Activated CD4-positive, alpha-beta T cell treated with anti-CD3 and anti-CD28 coated beads for 36 hours (primary cell): ENCODE results near the gene GDPD5. TPM values are rescaled to one million over a fixed set of nuclear protein-coding genes. Genes with fewer than 3 reads are reported as not detected.

Source experiments
- ATAC-seq: fragments of 200-7000 bp; cut with Tn5 transposase; one replicate; pipeline ENCODE4 v1.10.0; 2021; ENCODE audit warnings: mild to moderate bottlenecking, moderate library complexity
- CTCF ChIA-PET: fragments of 350-600 bp; sonication (Branson Sonifier 250); formaldehyde crosslinking; loops from one replicate; lab custom pipeline; 2021; ENCODE audit warnings: antibody characterized with exemption; lab: Charles Lee
- POLR2A ChIA-PET: fragments of 350-600 bp; sonication (Branson Sonifier 250); formaldehyde crosslinking; loops from one replicate; lab custom pipeline; 2021; ENCODE audit warnings: antibody characterized with exemption, inconsistent platforms; lab: Charles Lee
- DNase-seq: peaks from one replicate; pipeline ENCODE4 v3.0.0-alpha.2; 2020
- H3K27ac Mint-ChIP-seq: one replicate; pipeline ENCODE4 v1.8.0; 2021; ENCODE audit warnings: mixed read lengths
- H3K27me3 Mint-ChIP-seq: one replicate; pipeline ENCODE4 v1.8.0; 2021; ENCODE audit warnings: mixed read lengths
- H3K36me3 Mint-ChIP-seq: one replicate; pipeline ENCODE4 v1.8.0; 2021; ENCODE audit warnings: low read depth, mixed read lengths
- H3K4me1 Mint-ChIP-seq: one replicate; pipeline ENCODE4 v1.8.0; 2021; ENCODE audit warnings: mixed read lengths
- H3K4me3 Mint-ChIP-seq: one replicate; pipeline ENCODE4 v1.8.0; 2021; ENCODE audit warnings: mild to moderate bottlenecking, moderate library complexity, mixed read lengths
- H3K9me3 Mint-ChIP-seq: one replicate; pipeline ENCODE4 v1.8.0; 2021; ENCODE audit warnings: low read depth, mixed read lengths
- intact Hi-C, 2 experiments: fragments of 100-400 bp; cut with DNase I in 1 of 2; cut with micrococcal nuclease in 1 of 2; formaldehyde crosslinking; loops; one replicate each; pipeline versions ENCODE4 v1.14.2 to v1.15.1; 2022 to 2024; cut with DNase I, micrococcal nuclease
- total RNA-seq, 2 experiments: library from RNA; stranded (reverse); gene quantifications; one replicate each; pipeline ENCODE4 v1.2.3, GENCODE V29; 2021

GDPD5 gene
- total RNA-seq, 2 experiments from 2014 or later = 16.8 to 22.0 TPM

DNA sequence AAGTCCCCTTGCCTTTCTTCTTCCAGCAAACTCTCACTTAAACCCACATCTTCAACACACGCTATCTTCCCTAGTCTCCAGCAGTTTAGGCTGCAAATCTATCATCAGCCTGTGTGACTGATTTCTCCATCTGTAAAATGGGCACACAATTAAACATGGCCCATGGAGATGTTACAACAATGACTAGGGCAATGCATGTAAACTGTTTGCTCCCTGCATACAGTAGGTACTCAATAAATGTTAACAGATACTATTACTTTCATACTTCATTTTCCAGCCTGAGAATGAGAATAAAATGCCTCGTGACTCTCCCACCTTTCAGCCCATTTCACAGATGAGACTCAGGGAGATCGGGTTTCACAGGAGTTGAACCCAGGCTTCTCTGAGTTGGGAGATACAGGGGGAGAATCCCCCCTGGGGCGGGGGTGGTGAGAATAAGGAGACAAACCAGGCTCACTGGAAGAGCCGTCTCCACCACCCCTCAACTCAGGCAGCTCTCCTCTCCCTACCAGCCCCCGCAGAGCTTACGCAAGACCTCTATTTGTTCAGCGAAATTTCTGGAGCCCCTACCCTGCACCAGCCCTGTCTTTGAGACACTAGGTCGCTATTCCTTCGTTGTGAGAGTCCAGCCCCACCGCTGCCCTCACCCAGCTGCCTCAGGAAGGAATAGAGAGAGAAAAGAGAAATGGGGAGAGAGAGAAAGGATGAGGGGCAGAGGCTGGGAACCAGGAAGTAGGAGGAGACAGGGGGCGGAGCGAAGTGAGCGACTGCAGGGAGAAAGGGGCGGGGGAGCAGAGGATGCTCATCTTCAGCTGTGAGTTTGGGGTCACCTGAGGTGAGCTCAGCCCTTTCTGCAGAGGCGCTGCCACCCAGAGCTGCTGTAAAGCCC lies 50.6 kb downstream of the GDPD5 start:
- Mint-ChIP-seq H3K27me3 (no peaks in the 10 kb centered on the region), H3K36me3 (peaks cover 2% of the 10 kb centered on the region), H3K9me3 (no peaks in the 10 kb centered on the region), H3K27ac (peak overlapping the region; percentile 76), H3K4me1 (peaks cover 17% of the 10 kb centered on the region), H3K4me3 (peak overlapping the region; percentile 35)
- ChIA-PET POLR2A (interaction anchor here (1.0 kb wide), 1 partner anchor 45 kb away, joined by 3 read pairs; no protein-coding TSS in a partner anchor), CTCF (interaction anchor here (2.1 kb wide), 1 partner anchor 24 kb away, joined by 6 read pairs; no protein-coding TSS in a partner anchor)
- ATAC-seq = peak; percentile 88
- intact Hi-C loops = loop anchor here in 1 of 2 experiments (1.0 kb wide), 1 partner anchor 50 kb away; the partner anchor contains the start of gene GDPD5
- DNase-seq = peak; percentile 81

DNA sequence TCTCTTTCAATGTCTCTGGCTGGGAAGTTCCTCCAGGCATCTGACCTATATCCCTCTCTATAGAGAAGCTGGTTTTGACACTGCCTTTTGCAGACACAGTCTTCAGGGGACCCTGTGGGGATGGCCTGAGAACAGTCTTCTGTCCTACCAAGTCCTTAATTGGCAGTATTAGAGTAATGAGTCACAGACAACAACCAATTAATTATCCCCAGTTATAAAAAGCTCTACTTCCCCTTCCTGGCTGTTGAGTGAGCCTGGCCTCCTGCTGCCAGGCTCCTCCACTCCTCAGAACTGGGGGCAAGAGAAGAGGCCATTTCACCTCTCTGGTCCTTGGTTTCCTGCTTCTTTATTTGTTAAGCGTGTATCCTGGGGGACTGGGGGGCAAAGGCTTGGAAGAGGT lies 51.5 kb downstream of the GDPD5 start:
- Mint-ChIP-seq H3K27me3 (no peaks in the 10 kb centered on the region), H3K27ac (no peak overlapping the region), H3K9me3 (no peaks in the 10 kb centered on the region), H3K36me3 (peaks cover 2% of the 10 kb centered on the region), H3K4me3 (no peak overlapping the region), H3K4me1 (peaks cover 17% of the 10 kb centered on the region)
- intact Hi-C loops = no loop called here
- ChIA-PET CTCF (interaction anchor here (0.8 kb wide), 1 partner anchor 1537 kb away, joined by 3 read pairs; no protein-coding TSS in a partner anchor), POLR2A (no interaction called here)
- DNase-seq (no peak), ATAC-seq (no peak)

GRCh38 chr11:75473684-75474083 lies 52.1 kb downstream of the GDPD5 start:
- no peak overlapping the region for H3K4me3 Mint-ChIP-seq
- peaks cover 17% of the 10 kb centered on the region for H3K4me1 Mint-ChIP-seq
- POLR2A ChIA-PET = no interaction called here
- CTCF ChIA-PET = interaction anchor here (0.8 kb wide), 1 partner anchor 1537 kb away, joined by 3 read pairs; no protein-coding TSS in a partner anchor
- no peaks in the 10 kb centered on the region for H3K27me3 Mint-ChIP-seq
- H3K27ac Mint-ChIP-seq = no peak overlapping the region
- ATAC-seq (no peak), DNase-seq (no peak)
- H3K9me3 Mint-ChIP-seq = no peaks in the 10 kb centered on the region
- peaks cover 2% of the 10 kb centered on the region for H3K36me3 Mint-ChIP-seq
- intact Hi-C loops = no loop called here

GRCh38 chr11:75472081-75472732 lies 53.5 kb downstream of the GDPD5 start:
- intact Hi-C loops = no loop called here
- ChIA-PET CTCF (interaction anchor here (1.1 kb wide), 1 partner anchor 20 kb away, joined by 3 read pairs; no protein-coding TSS in a partner anchor), POLR2A (no interaction called here)
- Mint-ChIP-seq H3K27ac (no peak overlapping the region), H3K36me3 (peaks cover 2% of the 10 kb centered on the region), H3K9me3 (no peaks in the 10 kb centered on the region), H3K27me3 (no peaks in the 10 kb centered on the region), H3K4me3 (no peak overlapping the region), H3K4me1 (peaks cover 17% of the 10 kb centered on the region)
- ATAC-seq = no peak
- DNase-seq = no peak

DNA sequence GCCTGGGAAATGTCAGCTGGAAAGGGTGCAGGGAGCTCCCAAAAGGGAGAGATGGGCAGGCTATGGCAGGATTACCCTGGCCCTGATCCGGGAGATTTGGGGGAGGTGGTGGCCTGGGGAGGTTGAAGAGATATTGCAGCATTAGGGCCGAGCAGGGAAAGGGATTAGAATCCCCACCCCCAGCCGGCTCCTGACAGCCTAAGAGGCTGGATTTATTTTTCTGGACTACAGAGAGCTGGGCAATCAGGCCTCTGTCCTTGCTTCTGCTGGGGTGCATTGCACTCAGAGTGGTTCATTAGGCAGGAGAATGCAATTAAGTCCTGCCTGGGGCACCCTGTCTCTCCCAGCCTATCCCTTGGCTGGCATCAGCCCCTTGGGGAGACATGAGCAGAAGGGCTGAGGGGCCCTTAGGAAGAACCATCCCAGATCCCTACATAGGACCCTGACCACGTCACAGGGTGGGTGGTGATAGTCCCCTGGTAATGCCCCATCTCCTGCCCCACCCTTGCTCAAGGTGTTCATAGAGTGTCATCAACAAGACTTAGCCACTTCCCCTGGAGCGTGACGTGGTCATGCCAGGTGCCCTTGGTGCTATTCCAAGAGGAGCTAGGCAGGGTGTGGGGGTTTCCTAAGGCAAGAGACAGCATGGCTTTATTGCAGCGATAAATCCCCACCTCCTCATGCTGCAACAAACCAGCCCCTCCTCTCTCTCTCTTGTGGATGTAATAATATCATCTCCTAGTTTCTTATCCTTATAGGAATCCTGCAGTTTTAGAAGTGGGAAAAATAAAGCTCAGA lies 54.4 kb downstream of the GDPD5 start:
- ChIA-PET CTCF (interaction anchor here (1.1 to 1.4 kb wide), 2 partner anchors 20 to 28 kb away, joined by 3 to 6 read pairs; no protein-coding TSS in a partner anchor), POLR2A (no interaction called here)
- DNase-seq (no peak), ATAC-seq (no peak)
- Mint-ChIP-seq H3K9me3 (no peaks in the 10 kb centered on the region), H3K27ac (no peak overlapping the region), H3K27me3 (no peaks in the 10 kb centered on the region), H3K36me3 (peaks cover 2% of the 10 kb centered on the region), H3K4me3 (no peak overlapping the region), H3K4me1 (peaks cover 17% of the 10 kb centered on the region)
- intact Hi-C loops = no loop called here

DNA sequence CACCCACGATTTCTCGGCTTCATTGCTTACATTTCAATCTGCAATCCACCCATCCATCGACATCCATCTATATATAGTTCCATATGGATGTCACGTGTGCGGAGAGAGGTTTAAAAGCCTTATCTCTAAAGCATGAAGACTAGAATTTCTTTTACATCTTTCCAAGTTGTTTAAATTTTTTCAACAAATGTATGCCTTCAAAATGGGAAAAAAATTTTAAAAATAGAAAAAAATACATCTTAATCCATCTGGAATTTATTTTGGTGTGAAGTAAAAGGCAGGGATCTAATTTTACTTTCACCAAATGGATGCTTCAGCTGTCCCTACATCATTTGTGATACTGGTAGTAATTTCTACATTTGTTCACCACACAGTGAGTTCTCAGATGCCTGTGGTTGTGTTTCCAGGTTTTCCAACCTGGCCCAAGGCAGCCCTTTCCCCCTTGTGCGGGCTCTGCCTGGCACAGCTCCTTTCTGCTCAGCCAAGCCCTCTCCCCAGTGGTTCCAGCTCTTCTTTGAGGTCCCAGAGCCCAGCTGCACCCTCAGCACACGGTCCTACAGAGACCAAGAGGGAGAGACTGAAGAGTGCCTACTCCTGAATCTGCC lies 55.2 kb downstream of the GDPD5 start:
- ChIA-PET CTCF (interaction anchor here (1.4 kb wide), 1 partner anchor 27 kb away, joined by 6 read pairs; no protein-coding TSS in a partner anchor), POLR2A (no interaction called here)
- Mint-ChIP-seq H3K36me3 (peaks cover 2% of the 10 kb centered on the region), H3K4me3 (no peak overlapping the region), H3K4me1 (peaks cover 10% of the 10 kb centered on the region), H3K9me3 (no peaks in the 10 kb centered on the region), H3K27ac (no peak overlapping the region), H3K27me3 (no peaks in the 10 kb centered on the region)
- ATAC-seq (no peak), DNase-seq (no peak)
- intact Hi-C loops = no loop called here

DNA sequence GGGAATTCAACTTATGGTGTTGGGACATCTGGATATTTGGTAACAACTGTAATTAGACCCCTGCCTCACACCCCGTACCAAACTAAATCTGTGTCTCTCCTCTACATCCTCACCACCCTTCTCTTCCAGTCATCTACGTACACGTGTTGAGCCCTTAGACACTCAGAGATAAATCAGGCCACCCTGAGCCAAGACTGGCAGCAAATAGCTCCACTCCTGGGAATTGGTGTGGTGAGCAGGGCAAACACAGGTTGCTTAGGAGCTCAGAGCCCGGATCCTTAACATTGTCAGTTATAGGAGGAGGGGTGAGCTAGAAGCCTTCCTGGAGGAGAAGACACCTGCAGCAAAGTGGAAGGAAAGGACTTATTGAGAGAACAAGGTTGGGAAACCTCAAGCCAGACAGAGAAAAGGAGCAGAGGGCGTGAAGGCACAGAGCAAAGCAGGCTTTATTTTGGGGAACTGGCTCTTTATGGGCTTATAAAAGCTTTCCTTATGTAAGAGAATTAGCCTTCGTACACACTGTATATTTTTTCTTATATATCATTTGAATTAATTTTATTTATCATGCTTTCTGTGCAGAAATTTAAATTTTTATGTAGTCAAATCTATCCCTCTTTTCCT lies 55.8 kb downstream of the GDPD5 start:
- H3K4me1 Mint-ChIP-seq = peaks cover 3% of the 10 kb centered on the region
- ChIA-PET CTCF (interaction anchor here (1.3 to 1.4 kb wide), 2 partner anchors 25 to 26 kb away, joined by 4 to 6 read pairs; no protein-coding TSS in a partner anchor), POLR2A (no interaction called here)
- peaks cover 2% of the 10 kb centered on the region for H3K36me3 Mint-ChIP-seq
- ATAC-seq (no peak), DNase-seq (no peak)
- no peaks in the 10 kb centered on the region for H3K27me3 Mint-ChIP-seq
- no peak overlapping the region for H3K4me3 Mint-ChIP-seq
- intact Hi-C loops = no loop called here
- no peaks in the 10 kb centered on the region for H3K9me3 Mint-ChIP-seq
- no peak overlapping the region for H3K27ac Mint-ChIP-seq

DNA sequence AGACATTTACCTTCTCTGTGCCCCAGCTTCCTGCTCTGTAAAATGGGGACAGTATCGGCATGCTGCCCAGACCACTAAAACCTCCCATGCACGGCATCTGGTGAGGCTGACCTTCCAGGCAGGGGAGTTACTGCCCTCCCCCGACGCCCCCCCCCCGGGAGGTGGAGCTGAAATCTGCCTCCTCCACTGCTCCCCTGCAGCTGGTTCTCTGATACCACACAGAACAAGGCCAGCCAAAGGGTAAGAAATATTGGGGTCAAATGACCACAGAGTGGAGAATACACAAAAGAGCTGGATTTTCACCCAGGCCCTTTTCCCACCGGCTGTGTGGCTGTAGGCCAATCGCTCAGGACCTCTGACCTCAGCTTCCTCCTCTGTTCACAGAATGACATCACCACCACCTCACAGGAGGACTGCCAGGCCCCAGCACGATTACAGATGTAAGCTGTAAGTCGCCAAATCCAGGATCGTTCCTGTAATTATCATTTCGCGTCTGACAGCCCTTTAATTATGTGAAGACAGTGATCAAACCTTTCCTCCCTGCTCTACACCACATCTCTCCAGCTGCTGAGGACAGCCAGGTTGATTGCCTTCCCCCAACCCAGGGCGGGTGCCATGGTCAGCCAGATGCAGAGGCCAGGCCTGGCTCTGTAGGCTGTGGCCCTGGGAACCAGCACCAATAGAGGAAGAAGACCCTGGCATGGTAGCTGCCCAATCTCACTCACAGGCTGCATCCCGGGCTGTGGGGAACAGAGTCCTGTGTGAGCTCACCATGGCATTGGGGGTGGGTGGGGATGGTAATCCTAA lies 57.0 kb downstream of the GDPD5 start:
- CTCF ChIA-PET = interaction anchor here (0.6 to 1.3 kb wide), 5 partner anchors 10 to 143 kb away, joined by 3 to 4 read pairs (median 3); no protein-coding TSS in a partner anchor

GRCh38 chr11:75467881-75468280 lies 57.9 kb downstream of the GDPD5 start:
- intact Hi-C loops = no loop called here

More for the DNA sequence above, 57.0 kb downstream of the GDPD5 start:
- POLR2A ChIA-PET = no interaction called here
- DNase-seq = no peak
- Mint-ChIP-seq H3K27me3 (no peaks in the 10 kb centered on the region), H3K36me3 (peaks cover 2% of the 10 kb centered on the region), H3K4me3 (no peak overlapping the region), H3K27ac (no peak overlapping the region), H3K4me1 (no peaks in the 10 kb centered on the region), H3K9me3 (no peaks in the 10 kb centered on the region)
- intact Hi-C loops = no loop called here
- no peak for ATAC-seq

More at GRCh38 chr11:75467881-75468280, 57.9 kb downstream of the GDPD5 start:
- no peak for ATAC-seq
- Mint-ChIP-seq H3K4me1 (no peaks in the 10 kb centered on the region), H3K4me3 (no peak overlapping the region), H3K36me3 (peaks cover 2% of the 10 kb centered on the region), H3K27me3 (no peaks in the 10 kb centered on the region), H3K9me3 (no peaks in the 10 kb centered on the region), H3K27ac (no peak overlapping the region)
- ChIA-PET CTCF (interaction anchor here (1.0 to 1.2 kb wide), 2 partner anchors 9 to 64 kb away, joined by 3 read pairs; no protein-coding TSS in a partner anchor), POLR2A (no interaction called here)
- DNase-seq = no peak
